HepG2 (cell line): Measurements from ENCODE around the gene FOLR2.
"Not testable (repeated sequence)": the region's sequence is repeated elsewhere in the genome, so short reads cannot be mapped to it uniquely, and the experiment has no call there.

Experiments
- ELF4 ChIP-seq: sonication (generic); formaldehyde crosslinking; IDR thresholded peaks from 2 replicates; pipeline ENCODE4 v1.5.0; 2020; ENCODE audit warnings: missing genetic modification reagents, mild to moderate bottlenecking, moderate library complexity, borderline replicate concordance
- ISX ChIP-seq: sonication (generic); formaldehyde crosslinking; conservative IDR thresholded peaks from 2 replicates; pipeline ENCODE4 v1.5.0; 2020; ENCODE audit warnings: missing genetic modification reagents
- MED8 ChIP-seq: sonication (generic); formaldehyde crosslinking; IDR thresholded peaks from 2 replicates; pipeline ENCODE4 v1.8.1; 2023; ENCODE audit warnings: mild to moderate bottlenecking, missing genetic modification reagents; ENCODE audit not compliant: insufficient replicate concordance
- MXD4 ChIP-seq: IDR thresholded peaks from 2 replicates; pipeline ENCODE4 v1.6.1; 2016; ENCODE audit warnings: mild to moderate bottlenecking, missing biosample characterization, missing genetic modification reagents
- PHF8 ChIP-seq: sonication (generic); formaldehyde crosslinking; IDR thresholded peaks from 2 replicates; pipeline ENCODE4 v1.5.0; 2020; ENCODE audit warnings: missing genetic modification reagents
- ZNF121 ChIP-seq: sonication (generic); formaldehyde crosslinking; IDR thresholded peaks from 2 replicates; pipeline ENCODE4 v1.5.0; 2020; ENCODE audit warnings: mild to moderate bottlenecking, missing genetic modification reagents
- ZNF24 ChIP-seq: fragments of 450-650 bp; IDR thresholded peaks from 2 replicates; pipeline ENCODE4 v1.6.1; 2017; ENCODE audit warnings: antibody characterized with exemption, mild to moderate bottlenecking
- ZNF556 ChIP-seq: sonication (generic); formaldehyde crosslinking; IDR thresholded peaks from 2 replicates; pipeline ENCODE4 v1.4.0; 2020; ENCODE audit warnings: mild to moderate bottlenecking, missing genetic modification reagents, borderline replicate concordance
- TF ChIP-seq, protein P1 (sequence below): IDR thresholded peaks from 2 replicates; pipeline ENCODE4 v1.6.1; 2016
- TF ChIP-seq, protein P2 (sequence below): sonication (generic); formaldehyde crosslinking; IDR thresholded peaks from 2 replicates; pipeline ENCODE4 v1.4.0; 2020; ENCODE audit warnings: missing genetic modification reagents
- TF ChIP-seq, protein P3 (sequence below): sonication (generic); formaldehyde crosslinking; IDR thresholded peaks from 2 replicates; pipeline ENCODE4 v1.5.0; 2020; ENCODE audit warnings: mild to moderate bottlenecking, missing genetic modification reagents, moderate library complexity
- TF ChIP-seq, protein P4 (sequence below): sonication (generic); formaldehyde crosslinking; IDR thresholded peaks from 2 replicates; pipeline ENCODE4 v1.4.0; 2020; ENCODE audit warnings: missing genetic modification reagents

DNA sequence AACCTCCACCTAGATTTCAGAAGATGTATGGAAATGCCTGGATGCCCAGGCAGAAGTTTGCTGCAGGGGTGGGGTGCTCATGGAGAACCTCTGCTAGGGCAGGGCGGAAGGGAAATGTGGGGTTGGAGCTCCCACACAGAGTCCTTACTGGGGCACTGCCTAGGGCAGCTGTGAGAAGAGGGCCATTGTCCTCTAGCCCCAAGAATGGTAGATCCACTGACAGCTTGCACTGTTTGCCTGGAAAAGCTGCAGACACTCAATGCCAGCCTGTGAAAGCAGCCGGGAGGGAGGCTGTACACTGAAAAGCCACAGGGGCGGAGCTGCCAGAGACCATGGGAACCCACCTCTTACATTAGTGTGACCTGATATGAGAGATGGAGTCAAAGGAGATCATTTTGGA is 46.8 kb upstream of the FOLR2 start:
- TF ChIP-seq MED8 (CRISPR knock-in tag); ELF4; MXD4 (CRISPR knock-in tag); ZNF556 (CRISPR knock-in tag); PHF8; ISX (CRISPR knock-in tag); ZNF121 (CRISPR knock-in tag); ZNF24: not testable (repeated sequence)
- TF ChIP-seq, protein P1, sequence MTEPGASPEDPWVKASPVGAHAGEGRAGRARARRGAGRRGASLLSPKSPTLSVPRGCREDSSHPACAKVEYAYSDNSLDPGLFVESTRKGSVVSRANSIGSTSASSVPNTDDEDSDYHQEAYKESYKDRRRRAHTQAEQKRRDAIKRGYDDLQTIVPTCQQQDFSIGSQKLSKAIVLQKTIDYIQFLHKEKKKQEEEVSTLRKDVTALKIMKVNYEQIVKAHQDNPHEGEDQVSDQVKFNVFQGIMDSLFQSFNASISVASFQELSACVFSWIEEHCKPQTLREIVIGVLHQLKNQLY (CRISPR knock-in tag): not testable (repeated sequence)
- TF ChIP-seq, protein P2, sequence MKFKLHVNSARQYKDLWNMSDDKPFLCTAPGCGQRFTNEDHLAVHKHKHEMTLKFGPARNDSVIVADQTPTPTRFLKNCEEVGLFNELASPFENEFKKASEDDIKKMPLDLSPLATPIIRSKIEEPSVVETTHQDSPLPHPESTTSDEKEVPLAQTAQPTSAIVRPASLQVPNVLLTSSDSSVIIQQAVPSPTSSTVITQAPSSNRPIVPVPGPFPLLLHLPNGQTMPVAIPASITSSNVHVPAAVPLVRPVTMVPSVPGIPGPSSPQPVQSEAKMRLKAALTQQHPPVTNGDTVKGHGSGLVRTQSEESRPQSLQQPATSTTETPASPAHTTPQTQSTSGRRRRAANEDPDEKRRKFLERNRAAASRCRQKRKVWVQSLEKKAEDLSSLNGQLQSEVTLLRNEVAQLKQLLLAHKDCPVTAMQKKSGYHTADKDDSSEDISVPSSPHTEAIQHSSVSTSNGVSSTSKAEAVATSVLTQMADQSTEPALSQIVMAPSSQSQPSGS (CRISPR knock-in tag): not testable (repeated sequence)
- TF ChIP-seq, protein P3, sequence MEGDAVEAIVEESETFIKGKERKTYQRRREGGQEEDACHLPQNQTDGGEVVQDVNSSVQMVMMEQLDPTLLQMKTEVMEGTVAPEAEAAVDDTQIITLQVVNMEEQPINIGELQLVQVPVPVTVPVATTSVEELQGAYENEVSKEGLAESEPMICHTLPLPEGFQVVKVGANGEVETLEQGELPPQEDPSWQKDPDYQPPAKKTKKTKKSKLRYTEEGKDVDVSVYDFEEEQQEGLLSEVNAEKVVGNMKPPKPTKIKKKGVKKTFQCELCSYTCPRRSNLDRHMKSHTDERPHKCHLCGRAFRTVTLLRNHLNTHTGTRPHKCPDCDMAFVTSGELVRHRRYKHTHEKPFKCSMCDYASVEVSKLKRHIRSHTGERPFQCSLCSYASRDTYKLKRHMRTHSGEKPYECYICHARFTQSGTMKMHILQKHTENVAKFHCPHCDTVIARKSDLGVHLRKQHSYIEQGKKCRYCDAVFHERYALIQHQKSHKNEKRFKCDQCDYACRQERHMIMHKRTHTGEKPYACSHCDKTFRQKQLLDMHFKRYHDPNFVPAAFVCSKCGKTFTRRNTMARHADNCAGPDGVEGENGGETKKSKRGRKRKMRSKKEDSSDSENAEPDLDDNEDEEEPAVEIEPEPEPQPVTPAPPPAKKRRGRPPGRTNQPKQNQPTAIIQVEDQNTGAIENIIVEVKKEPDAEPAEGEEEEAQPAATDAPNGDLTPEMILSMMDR (CRISPR knock-in tag): not testable (repeated sequence)
- TF ChIP-seq, protein P4, sequence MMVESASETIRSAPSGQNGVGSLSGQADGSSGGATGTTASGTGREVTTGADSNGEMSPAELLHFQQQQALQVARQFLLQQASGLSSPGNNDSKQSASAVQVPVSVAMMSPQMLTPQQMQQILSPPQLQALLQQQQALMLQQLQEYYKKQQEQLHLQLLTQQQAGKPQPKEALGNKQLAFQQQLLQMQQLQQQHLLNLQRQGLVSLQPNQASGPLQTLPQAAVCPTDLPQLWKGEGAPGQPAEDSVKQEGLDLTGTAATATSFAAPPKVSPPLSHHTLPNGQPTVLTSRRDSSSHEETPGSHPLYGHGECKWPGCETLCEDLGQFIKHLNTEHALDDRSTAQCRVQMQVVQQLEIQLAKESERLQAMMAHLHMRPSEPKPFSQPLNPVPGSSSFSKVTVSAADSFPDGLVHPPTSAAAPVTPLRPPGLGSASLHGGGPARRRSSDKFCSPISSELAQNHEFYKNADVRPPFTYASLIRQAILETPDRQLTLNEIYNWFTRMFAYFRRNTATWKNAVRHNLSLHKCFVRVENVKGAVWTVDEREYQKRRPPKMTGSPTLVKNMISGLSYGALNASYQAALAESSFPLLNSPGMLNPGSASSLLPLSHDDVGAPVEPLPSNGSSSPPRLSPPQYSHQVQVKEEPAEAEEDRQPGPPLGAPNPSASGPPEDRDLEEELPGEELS (CRISPR knock-in tag): not testable (repeated sequence)
